Activated naive CD8-positive, alpha-beta T cell treated with anti-CD3 and anti-CD28 coated beads, Interleukin-2, amount 50 U/mL, for 16 hours (primary cell): Measurements from ENCODE around the gene TMEM86A.

Experiments used
- DNase-seq: peaks from one replicate; pipeline ENCODE4 v3.0.0-alpha.2; 2020; ENCODE audit warnings: low read depth, low spot score

The TMEM86A gene

DNA sequence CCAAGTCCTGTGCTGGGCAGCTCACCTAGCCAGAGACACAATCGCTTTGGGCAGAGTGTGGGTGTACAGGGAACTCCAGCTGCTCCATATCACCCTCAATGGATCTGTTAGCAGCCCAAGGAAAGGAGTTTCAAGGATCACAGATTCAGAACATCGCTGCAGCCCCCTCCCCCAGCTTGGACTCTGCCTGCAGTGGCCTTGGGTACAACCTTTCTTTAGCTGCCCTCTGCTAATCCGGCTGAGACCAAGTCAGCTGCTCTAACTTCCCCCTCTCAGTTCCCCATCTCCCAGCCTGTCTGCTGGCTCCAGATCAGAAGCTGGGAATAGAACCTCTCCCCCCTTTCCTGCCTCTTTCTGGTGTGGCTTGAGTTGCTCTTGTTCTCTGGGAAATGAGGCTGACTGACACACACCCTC lies 1.3 kb downstream of the TMEM86A start:
- DNase-seq = no peak

- no peak for DNase-seq
These were observed 1.8 kb downstream of the TMEM86A start for GRCh38 chr11:18700375-18700774.

- no peak for DNase-seq
These were observed 2.3 kb downstream of the TMEM86A start for GRCh38 chr11:18700872-18701271.

GRCh38 chr11:18701614-18702216 lies 3.1 kb downstream of the TMEM86A start:
- no peak for DNase-seq

DNA sequence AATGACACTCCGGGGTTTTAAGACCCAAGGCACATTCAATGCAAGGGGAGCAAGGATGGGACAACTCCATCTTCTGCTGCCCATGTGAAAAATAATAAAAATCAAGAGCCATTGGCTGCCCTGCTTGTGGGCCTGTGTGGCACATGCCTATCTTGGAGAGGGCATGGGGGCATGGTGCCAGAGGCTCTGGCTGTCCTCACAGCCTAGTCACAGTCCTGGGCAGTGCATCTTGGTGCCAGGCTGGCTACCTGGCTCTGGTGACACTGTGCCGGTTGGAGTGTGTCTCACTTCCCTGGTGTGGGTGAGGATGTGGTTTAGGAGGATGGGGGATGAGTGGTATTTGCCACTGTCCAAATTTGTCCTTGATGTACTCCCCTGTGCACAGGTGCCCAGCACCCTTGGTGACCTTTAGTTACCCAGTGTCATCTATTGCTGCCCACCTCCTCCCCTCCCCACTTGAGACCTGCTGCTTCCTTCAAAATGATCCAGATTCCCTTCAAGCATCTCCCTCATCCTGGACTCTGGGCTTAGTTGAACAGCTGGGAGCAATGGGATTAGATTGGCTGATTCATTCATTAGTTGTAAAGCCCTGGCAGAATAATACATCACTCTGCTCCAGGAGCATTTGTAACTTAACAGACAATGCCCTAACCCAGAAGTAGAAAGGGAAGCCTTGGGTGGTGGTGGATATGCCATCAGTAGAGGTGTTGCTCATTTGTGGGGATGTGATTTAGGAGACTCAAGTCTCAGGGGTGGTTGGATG lies 4.6 kb downstream of the TMEM86A start:
- no peak for DNase-seq

GRCh38 chr11:18704045-18704645 lies 5.6 kb downstream of the TMEM86A start:
- no peak for DNase-seq

DNA sequence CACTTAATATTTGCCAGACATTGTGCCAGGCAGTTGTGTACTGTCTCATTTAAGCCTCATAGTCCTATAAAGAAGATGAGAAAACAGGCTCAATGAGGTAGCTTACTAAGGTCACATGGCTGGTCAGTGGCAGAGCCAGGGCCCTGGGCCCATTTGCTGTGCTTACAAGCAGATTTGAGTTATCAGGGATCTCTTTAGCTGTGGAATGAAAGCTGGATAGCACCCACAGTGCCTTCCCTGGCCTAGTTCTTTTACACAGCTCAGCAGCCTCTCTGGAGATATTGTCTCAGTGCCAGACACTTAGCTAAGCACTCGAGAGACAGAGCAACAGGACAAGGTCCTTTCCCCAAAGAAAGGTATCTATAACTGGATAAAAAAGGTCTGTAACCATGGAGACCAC lies 6.1 kb downstream of the TMEM86A start:
- no peak for DNase-seq

GRCh38 chr11:18705651-18706281 lies 7.2 kb downstream of the TMEM86A start:
- DNase-seq = no peak

- no peak for DNase-seq
These were observed 8.0 kb downstream of the TMEM86A start for GRCh38 chr11:18706330-18707243.

DNA sequence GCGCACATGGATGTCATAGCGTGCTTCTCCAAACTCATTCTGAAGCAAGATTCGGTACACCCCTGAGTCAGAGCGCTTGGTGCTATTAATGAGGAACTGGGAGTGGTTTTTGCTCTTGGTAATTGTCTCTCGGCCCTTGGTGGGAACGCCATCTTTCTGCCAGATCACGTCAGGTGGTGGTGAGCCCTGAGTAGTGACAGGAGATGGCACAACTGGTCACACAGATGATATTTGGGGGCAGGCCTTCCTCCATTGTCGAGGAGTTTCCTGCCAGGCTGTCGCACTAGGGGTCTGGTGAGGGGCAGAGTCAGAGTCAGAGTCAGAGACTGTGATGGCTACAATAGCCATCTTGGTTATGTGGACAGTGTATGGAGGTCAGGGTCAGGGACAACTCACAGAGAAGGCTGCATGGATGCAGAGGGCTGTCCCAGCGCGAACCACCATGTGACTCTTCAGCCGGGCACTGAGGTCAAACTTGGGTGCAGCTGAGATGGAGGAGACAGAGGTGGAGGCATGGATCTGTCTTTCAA lies 9.3 kb downstream of the TMEM86A start:
- no peak for DNase-seq

- DNase-seq = no peak
These were observed 10.8 kb downstream of the TMEM86A start for GRCh38 chr11:18709414-18709813.

- no peak for DNase-seq
These were observed 12.0 kb downstream of the TMEM86A start for GRCh38 chr11:18710545-18710944.

DNA sequence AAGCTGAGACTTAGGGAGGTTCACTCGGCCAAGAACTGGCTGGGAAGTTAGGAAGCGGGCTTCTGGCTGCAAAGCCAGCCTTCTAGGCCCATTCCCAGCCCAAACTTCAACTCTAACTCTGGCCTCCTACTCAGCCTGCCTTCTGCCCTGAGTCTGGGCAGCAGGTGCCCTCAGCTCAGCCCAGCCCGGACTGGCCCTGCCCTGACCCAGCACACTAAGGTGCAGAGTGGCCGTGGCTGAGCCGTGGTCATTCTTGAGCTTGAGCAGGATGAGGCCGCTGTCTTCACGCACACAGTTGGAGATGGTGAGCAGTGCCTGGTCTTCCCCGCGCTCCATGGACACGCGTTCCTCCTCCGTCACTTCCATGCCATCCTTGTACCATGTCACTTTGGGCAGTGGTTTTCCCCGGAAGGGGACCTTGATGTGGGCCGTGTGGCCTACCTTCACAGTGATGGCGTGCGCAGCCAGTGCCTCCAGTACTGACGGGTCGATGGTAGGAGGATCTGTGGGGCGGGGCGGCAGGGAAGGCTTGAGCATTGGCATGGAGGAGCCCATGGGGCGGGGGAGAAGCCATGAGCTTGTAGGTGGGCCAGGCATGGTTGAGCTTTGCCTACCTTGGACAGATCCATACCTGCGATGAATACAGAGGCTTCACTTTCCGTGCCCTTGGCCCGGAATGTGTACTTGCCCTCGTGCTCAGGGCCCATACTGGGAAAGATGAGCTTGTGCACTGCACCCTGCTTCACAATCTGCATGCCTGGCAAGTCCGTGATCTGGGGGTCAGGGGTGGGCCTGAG lies 15.3 kb downstream of the TMEM86A start:
- no peak for DNase-seq

DNA sequence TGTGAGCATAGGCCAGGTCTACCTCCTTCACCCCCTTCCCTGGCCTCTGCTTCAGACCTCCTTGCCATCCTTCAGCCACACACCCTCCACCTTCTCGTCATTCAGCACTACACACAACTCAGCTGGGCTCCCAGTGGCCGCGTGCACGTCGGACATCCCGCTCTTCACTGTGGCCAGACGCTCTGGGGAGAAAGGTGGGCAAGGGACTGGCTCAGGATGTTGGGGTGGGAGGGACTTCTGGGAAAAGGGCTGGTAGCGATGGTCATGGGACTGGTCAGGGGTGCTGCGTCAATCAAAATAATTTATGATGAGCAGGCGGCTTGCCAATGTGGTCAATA lies 15.8 kb downstream of the TMEM86A start:
- no peak for DNase-seq

DNA sequence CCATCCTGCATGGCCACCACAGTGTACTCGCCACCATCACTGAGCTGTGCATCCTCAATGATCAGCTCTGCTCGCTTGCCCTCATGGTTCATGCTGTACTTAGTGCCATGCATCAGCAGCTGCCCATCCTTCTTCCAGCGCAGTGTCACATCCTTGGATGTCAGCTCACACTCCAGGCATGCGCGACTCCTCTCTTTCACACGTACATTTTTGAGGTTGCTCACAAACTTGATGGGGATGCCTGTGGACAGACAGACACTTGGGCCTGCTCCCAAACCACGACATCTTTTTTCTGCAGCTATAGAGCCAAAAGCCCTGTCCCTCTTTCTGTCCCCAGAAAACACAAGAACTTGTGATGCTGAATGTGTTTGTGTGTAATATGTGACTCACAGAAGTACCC lies 16.9 kb downstream of the TMEM86A start:
- no peak for DNase-seq

GRCh38 chr11:18720091-18720807 lies 21.7 kb downstream of the TMEM86A start:
- DNase-seq = no peak

- peak; percentile 77 for DNase-seq
These were observed 22.4 kb downstream of the TMEM86A start for GRCh38 chr11:18720808-18721560.

GRCh38 chr11:18721561-18722292 lies 23.1 kb downstream of the TMEM86A start:
- DNase-seq = peak; percentile 23

- DNase-seq = no peak
These were observed 23.7 kb downstream of the TMEM86A start for GRCh38 chr11:18722293-18722637.
